GM23338 (cell line): ENCODE data around the gene SLC35B3. TPM values are rescaled to one million over a fixed set of nuclear protein-coding genes. Genes with fewer than 3 reads are reported as not detected.

ENCODE experiments used
- ATAC-seq: fragments of 200-7000 bp; cut with Tn5 transposase; 3 replicates; pipeline ENCODE4 v1.9.1; 2020
- DNase-seq: peaks from one replicate; pipeline ENCODE4 v3.0.0-alpha.2; 2015; ENCODE audit warnings: low spot score
- H2AFZ ChIP-seq: fragments of 200-600 bp; sonication (generic); 2 replicates; pipeline ENCODE4 v1.8.0; 2016; ENCODE audit warnings: antibody characterized with exemption, mild to moderate bottlenecking, moderate library complexity
- H3F3A ChIP-seq: fragments of 200-600 bp; sonication (generic); replicated peaks from 2 replicates; pipeline ENCODE4 v1.8.0; 2017; ENCODE audit warnings: antibody characterized with exemption, mixed run types, low read depth
- H3K27ac ChIP-seq: fragments of 200-600 bp; sonication (generic); 2 replicates; pipeline ENCODE4 v1.6.1; 2016; ENCODE audit warnings: low read depth
- H3K27me3 ChIP-seq: fragments of 200-600 bp; sonication (generic); 2 replicates; pipeline ENCODE4 v1.8.0; 2016; ENCODE audit warnings: mild to moderate bottlenecking, mixed run types, moderate library complexity; ENCODE audit not compliant: insufficient read depth
- H3K36me3 ChIP-seq: fragments of 200-600 bp; sonication (generic); 2 replicates; pipeline ENCODE4 v1.8.0; 2016; ENCODE audit warnings: mild to moderate bottlenecking; ENCODE audit not compliant: insufficient read depth
- H3K4me1 ChIP-seq: fragments of 200-600 bp; sonication (generic); 2 replicates; pipeline ENCODE4 v1.8.0; 2016; ENCODE audit warnings: mild to moderate bottlenecking, moderate library complexity; ENCODE audit not compliant: insufficient read depth
- H3K4me2 ChIP-seq: fragments of 200-600 bp; sonication (generic); 2 replicates; pipeline ENCODE4 v1.7.1; 2017; ENCODE audit warnings: mixed run types
- H3K4me3 ChIP-seq: fragments of 200-600 bp; sonication (generic); 2 replicates; pipeline ENCODE4 v1.6.1; 2016; ENCODE audit warnings: mixed run types
- H3K79me2 ChIP-seq: fragments of 200-600 bp; sonication (generic); replicated peaks from 2 replicates; pipeline ENCODE4 v1.8.0; 2017; ENCODE audit warnings: mild to moderate bottlenecking; ENCODE audit not compliant: insufficient read depth
- H3K9me2 ChIP-seq: fragments of 200-600 bp; sonication (generic); 2 replicates; pipeline ENCODE4 v1.8.0; 2017; ENCODE audit not compliant: insufficient read depth
- H4K20me1 ChIP-seq: fragments of 200-600 bp; sonication (generic); replicated peaks from 2 replicates; pipeline ENCODE4 v1.8.0; 2017; ENCODE audit warnings: mild to moderate bottlenecking; ENCODE audit not compliant: insufficient read depth
- H3K27ac Mint-ChIP-seq: 2 replicates; pipeline ENCODE4 v1.8.0; 2020; ENCODE audit warnings: inconsistent platforms, mild to moderate bottlenecking, moderate library complexity, mixed read lengths
- H3K27me3 Mint-ChIP-seq: 3 replicates; pipeline ENCODE4 v1.8.0; 2022; ENCODE audit warnings: low read depth, mild to moderate bottlenecking, moderate library complexity, mixed read lengths, inconsistent platforms; ENCODE audit not compliant: insufficient read depth, poor library complexity
- H3K36me3 Mint-ChIP-seq: 3 replicates; pipeline ENCODE4 v1.8.0; 2021; ENCODE audit warnings: low read depth, mild to moderate bottlenecking, inconsistent platforms, moderate library complexity, mixed read lengths
- H3K4me1 Mint-ChIP-seq: 3 replicates; pipeline ENCODE4 v1.8.0; 2020; ENCODE audit warnings: mild to moderate bottlenecking, inconsistent platforms, mixed read lengths
- H3K4me3 Mint-ChIP-seq: 3 replicates; pipeline ENCODE4 v1.8.0; 2021; ENCODE audit warnings: moderate library complexity, mild to moderate bottlenecking, inconsistent platforms, mixed read lengths
- H3K9me3 Mint-ChIP-seq: 3 replicates; pipeline ENCODE4 v1.8.0; 2020; ENCODE audit warnings: moderate library complexity, mild to moderate bottlenecking, inconsistent platforms, mixed read lengths
- CREB1 ChIP-seq: fragments of 250-450 bp; sonication (Bioruptor Pico); IDR thresholded peaks from 2 replicates; pipeline ENCODE4 v1.5.0; 2020; ENCODE audit warnings: low read depth, mild to moderate bottlenecking, moderate library complexity
- EZH2 ChIP-seq: fragments of 200-600 bp; sonication (generic); IDR thresholded peaks from one replicate; pipeline ENCODE4 v1.8.0; 2017; ENCODE audit warnings: antibody characterized with exemption, mild to moderate bottlenecking, low read depth; ENCODE audit not compliant: unreplicated experiment
- EZH2phosphoT487 ChIP-seq: fragments of 200-600 bp; sonication (generic); IDR thresholded peaks from one replicate; pipeline ENCODE4 v1.8.1; 2018; ENCODE audit warnings: antibody characterized with exemption; ENCODE audit not compliant: unreplicated experiment
- POLR2AphosphoS5 ChIP-seq: IDR thresholded peaks from 2 replicates; pipeline ENCODE4 v1.6.1; 2016; ENCODE audit warnings: antibody characterized with exemption, low read depth
- STAT1 ChIP-seq: IDR thresholded peaks from one replicate; pipeline ENCODE4 v1.6.1; 2016; ENCODE audit warnings: antibody characterized with exemption; ENCODE audit not compliant: unreplicated experiment
- ZNF114 ChIP-seq: fragments of 250-450 bp; sonication (Bioruptor Pico); IDR thresholded peaks from 2 replicates; pipeline ENCODE4 v1.5.0; 2020; ENCODE audit warnings: mild to moderate bottlenecking, moderate library complexity
- polyA plus RNA-seq: library from polyadenylated mRNA; unstranded; fragments of >200 nt; fragmentation: Nextera tagmentation; extraction: Ambion mirVana; gene quantifications from 2 replicates; pipeline ENCODE4 v1.2.1, GENCODE V29; 2016
- total RNA-seq: library from RNA; depleted of rRNA; stranded (reverse); fragments of >200 nt; shearing (Covaris generic); gene quantifications from 2 replicates; pipeline ENCODE4 v1.2.3, GENCODE V29; 2014
- TF ChIP-seq, protein P1 (sequence below): IDR thresholded peaks from 2 replicates; pipeline ENCODE4 v1.6.1; 2016; ENCODE audit warnings: antibody characterized with exemption
- TF ChIP-seq, protein P2 (sequence below): IDR thresholded peaks from one replicate; pipeline ENCODE4 v1.6.1; 2018; ENCODE audit warnings: antibody characterized with exemption; ENCODE audit not compliant: unreplicated experiment
- TF ChIP-seq, protein P3 (sequence below), 2 experiments: fragments of 200-600 bp in 1 of 2; sonication (generic) in 1 of 2; conservative IDR thresholded peaks; 2 replicates each; pipeline versions ENCODE4 v1.5.1 to v1.6.1; 2016 to 2017; ENCODE audit warnings: antibody characterized with exemption in 2 of 2, low read depth in 2 of 2, mild to moderate bottlenecking in 2 of 2, moderate library complexity in 1 of 2

SLC35B3 gene
- total and polyA plus RNA-seq, 2 experiments from 2014 or later = 7.5 to 9.0 TPM

DNA sequence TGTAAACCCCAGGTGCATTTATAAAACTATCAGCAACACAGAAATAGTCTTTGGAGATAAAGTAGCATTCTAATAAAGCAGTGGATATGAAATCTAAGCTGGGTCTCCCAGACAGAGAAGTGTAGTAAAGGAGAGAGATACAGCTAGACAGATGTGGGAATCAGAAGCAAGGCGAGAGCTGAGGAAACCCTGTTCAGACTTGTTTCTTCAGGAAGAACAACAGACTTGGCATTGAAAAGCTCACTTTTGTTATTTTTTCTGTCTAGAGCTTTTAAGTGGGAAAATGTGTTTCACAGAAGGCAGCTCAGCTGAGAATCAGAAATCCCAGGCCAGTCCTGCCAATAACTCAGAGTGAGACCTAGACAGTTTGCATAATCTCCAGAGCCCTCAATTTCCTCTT is 52.9 kb downstream of the SLC35B3 start:
- Mint-ChIP-seq H3K4me3 (no peak overlapping the region), H3K27me3 (peaks cover 1% of the 10 kb centered on the region), H3K9me3 (peaks cover 3% of the 10 kb centered on the region; the same call in 2 of the 3 replicates), H3K4me1 (peaks cover 29% of the 10 kb centered on the region), H3K36me3 (peaks cover 3% of the 10 kb centered on the region; the same call in 2 of the 3 replicates), H3K27ac (no peak overlapping the region)
- TF ChIP-seq, protein P1, sequence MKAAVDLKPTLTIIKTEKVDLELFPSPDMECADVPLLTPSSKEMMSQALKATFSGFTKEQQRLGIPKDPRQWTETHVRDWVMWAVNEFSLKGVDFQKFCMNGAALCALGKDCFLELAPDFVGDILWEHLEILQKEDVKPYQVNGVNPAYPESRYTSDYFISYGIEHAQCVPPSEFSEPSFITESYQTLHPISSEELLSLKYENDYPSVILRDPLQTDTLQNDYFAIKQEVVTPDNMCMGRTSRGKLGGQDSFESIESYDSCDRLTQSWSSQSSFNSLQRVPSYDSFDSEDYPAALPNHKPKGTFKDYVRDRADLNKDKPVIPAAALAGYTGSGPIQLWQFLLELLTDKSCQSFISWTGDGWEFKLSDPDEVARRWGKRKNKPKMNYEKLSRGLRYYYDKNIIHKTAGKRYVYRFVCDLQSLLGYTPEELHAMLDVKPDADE = no peak
- TF ChIP-seq, protein P2, sequence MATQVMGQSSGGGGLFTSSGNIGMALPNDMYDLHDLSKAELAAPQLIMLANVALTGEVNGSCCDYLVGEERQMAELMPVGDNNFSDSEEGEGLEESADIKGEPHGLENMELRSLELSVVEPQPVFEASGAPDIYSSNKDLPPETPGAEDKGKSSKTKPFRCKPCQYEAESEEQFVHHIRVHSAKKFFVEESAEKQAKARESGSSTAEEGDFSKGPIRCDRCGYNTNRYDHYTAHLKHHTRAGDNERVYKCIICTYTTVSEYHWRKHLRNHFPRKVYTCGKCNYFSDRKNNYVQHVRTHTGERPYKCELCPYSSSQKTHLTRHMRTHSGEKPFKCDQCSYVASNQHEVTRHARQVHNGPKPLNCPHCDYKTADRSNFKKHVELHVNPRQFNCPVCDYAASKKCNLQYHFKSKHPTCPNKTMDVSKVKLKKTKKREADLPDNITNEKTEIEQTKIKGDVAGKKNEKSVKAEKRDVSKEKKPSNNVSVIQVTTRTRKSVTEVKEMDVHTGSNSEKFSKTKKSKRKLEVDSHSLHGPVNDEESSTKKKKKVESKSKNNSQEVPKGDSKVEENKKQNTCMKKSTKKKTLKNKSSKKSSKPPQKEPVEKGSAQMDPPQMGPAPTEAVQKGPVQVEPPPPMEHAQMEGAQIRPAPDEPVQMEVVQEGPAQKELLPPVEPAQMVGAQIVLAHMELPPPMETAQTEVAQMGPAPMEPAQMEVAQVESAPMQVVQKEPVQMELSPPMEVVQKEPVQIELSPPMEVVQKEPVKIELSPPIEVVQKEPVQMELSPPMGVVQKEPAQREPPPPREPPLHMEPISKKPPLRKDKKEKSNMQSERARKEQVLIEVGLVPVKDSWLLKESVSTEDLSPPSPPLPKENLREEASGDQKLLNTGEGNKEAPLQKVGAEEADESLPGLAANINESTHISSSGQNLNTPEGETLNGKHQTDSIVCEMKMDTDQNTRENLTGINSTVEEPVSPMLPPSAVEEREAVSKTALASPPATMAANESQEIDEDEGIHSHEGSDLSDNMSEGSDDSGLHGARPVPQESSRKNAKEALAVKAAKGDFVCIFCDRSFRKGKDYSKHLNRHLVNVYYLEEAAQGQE = no peak
- no peak for TF ChIP-seq STAT1
- TF ChIP-seq EZH2 = no peak
- no peak for TF ChIP-seq CREB1 (CRISPR knock-in tag)
- TF ChIP-seq, protein P3, sequence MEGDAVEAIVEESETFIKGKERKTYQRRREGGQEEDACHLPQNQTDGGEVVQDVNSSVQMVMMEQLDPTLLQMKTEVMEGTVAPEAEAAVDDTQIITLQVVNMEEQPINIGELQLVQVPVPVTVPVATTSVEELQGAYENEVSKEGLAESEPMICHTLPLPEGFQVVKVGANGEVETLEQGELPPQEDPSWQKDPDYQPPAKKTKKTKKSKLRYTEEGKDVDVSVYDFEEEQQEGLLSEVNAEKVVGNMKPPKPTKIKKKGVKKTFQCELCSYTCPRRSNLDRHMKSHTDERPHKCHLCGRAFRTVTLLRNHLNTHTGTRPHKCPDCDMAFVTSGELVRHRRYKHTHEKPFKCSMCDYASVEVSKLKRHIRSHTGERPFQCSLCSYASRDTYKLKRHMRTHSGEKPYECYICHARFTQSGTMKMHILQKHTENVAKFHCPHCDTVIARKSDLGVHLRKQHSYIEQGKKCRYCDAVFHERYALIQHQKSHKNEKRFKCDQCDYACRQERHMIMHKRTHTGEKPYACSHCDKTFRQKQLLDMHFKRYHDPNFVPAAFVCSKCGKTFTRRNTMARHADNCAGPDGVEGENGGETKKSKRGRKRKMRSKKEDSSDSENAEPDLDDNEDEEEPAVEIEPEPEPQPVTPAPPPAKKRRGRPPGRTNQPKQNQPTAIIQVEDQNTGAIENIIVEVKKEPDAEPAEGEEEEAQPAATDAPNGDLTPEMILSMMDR (conservative IDR thresholded peaks at IDR 0.05; ENCODE audit: low read depth in 2 of 2) = no peak
- no peak for TF ChIP-seq POLR2AphosphoS5
- no peak for TF ChIP-seq ZNF114 (CRISPR knock-in tag)
- DNase-seq (no peak), ATAC-seq (no peak)
- Histone ChIP-seq H3K27ac (no peak overlapping the region), H3K27me3 (no peaks in the 10 kb centered on the region), H2AFZ (0 out of 2 replicates have a peak overlapping the region, but pooled peaks have one; percentile 16), H3K36me3 (no peaks in the 10 kb centered on the region), H3K4me2 (no peak overlapping the region), H4K20me1 (no peaks in the 10 kb centered on the region), H3F3A (no peaks in the 10 kb centered on the region), H3K79me2 (no peaks in the 10 kb centered on the region), H3K4me1 (peaks cover 26% of the 10 kb centered on the region), H3K9me2 (peaks cover 1% of the 10 kb centered on the region; the same call in 1 of the 2 replicates), H3K4me3 (no peak overlapping the region)

- peaks cover 7% of the 10 kb centered on the region for H3K4me1 Mint-ChIP-seq
- no peaks in the 10 kb centered on the region for H3K79me2 ChIP-seq
- H3K27ac Mint-ChIP-seq = no peak overlapping the region
- H3K36me3 ChIP-seq = no peaks in the 10 kb centered on the region
- ATAC-seq (no peak), DNase-seq (no peak)
- no peaks in the 10 kb centered on the region for H4K20me1 ChIP-seq
- H3K9me3 Mint-ChIP-seq = no peaks in the 10 kb centered on the region; the same call in 1 of the 3 replicates
- H3K4me3 Mint-ChIP-seq = no peak overlapping the region
- H3K36me3 Mint-ChIP-seq = no peaks in the 10 kb centered on the region
- no peak overlapping the region for H3K4me2 ChIP-seq
- no peaks in the 10 kb centered on the region; the same call in 1 of the 2 replicates for H3K4me1 ChIP-seq
- no peak overlapping the region for H3K27ac ChIP-seq
- 0 out of 2 replicates have a peak, but pooled peaks cover 2% of the 10 kb centered on the region for H3K9me2 ChIP-seq
- H2AFZ ChIP-seq = no peak overlapping the region
- H3K27me3 Mint-ChIP-seq = no peaks in the 10 kb centered on the region
- H3K27me3 ChIP-seq = no peaks in the 10 kb centered on the region
- H3F3A ChIP-seq = no peaks in the 10 kb centered on the region
- no peak overlapping the region for H3K4me3 ChIP-seq
- TF ChIP-seq EZH2phosphoT487 = no peak
- no peak for TF ChIP-seq STAT1
These were observed 59.4 kb downstream of the SLC35B3 start for GRCh38 chr6:8375916-8376315.
